Measurements from ENCODE around the gene TRIL. TPM values are rescaled to one million over a fixed set of nuclear protein-coding genes. Genes with fewer than 3 reads are reported as not detected.

Gene TRIL
- total and polyA plus RNA-seq, 2 donors (not counting 3 experiments of a cell fraction or from before 2014, with no cell fraction given) = 0.52 to 1.8 TPM

GRCh38 chr7:28921822-28922221 lies 36.3 kb downstream of the TRIL start:
- Histone ChIP-seq H3K27ac (ENCODE audit: insufficient read depth, low read depth, low read length) (no peak overlapping the region), H3K4me1 (ENCODE audit: control insufficient read depth, extremely low read depth, insufficient read depth, low read length) (no peaks in the 10 kb centered on the region), H3K36me3 (ENCODE audit: control insufficient read depth in 2 of 2, extremely low read depth in 1 of 2, insufficient read depth in 2 of 2, low read length in 2 of 2) (no peaks in the 10 kb centered on the region), H2AFZ (ENCODE audit: low read depth, low read length) (no peak overlapping the region), H3K27me3 (ENCODE audit: control insufficient read depth in 2 of 2, insufficient read depth in 2 of 2, low read length in 2 of 2) (peaks cover 4 to 6% of the 10 kb centered on the region in 2 experiments), H3K9ac (replicated peaks; ENCODE audit: extremely low read depth, insufficient read depth, low read length) (no peak overlapping the region), H4K20me1 (replicated peaks; ENCODE audit: control insufficient read depth, extremely low read depth, insufficient read depth, low read length) (no peaks in the 10 kb centered on the region), H3K79me2 (ENCODE audit: control insufficient read depth, insufficient read depth, low read length) (no peaks in the 10 kb centered on the region), H3K4me3 (replicated peaks in 1 of 3; ENCODE audit: insufficient read depth in 1 of 3, low read depth in 1 of 3, low read length in 3 of 3) (no peak overlapping the region), H3K4me2 (ENCODE audit: insufficient read depth, low read length) (no peak overlapping the region), H3K9me1 (replicated peaks; ENCODE audit: control insufficient read depth, extremely low read depth, insufficient read depth, low read length) (no peaks in the 10 kb centered on the region), H3K9me3 (replicated peaks; ENCODE audit: control insufficient read depth, insufficient read depth, low read length) (no peaks in the 10 kb centered on the region)
- intact Hi-C loops (cut with micrococcal nuclease) (loop anchor here (1.0 to 5.0 kb wide), 10 partner anchors 34 to 999 kb away; no protein-coding TSS in a partner anchor), dilution Hi-C loops (cut with MboI; ENCODE audit: extremely low pct_ligation_motif_present, low sequenced_read_pairs) (no loop called here)
- TF ChIP-seq CTCF (IDR thresholded peaks at IDR 0.05; ENCODE audit: extremely low read depth in 1 of 2, insufficient read depth in 1 of 2, low read depth in 1 of 2, low read length in 2 of 2) = peak; percentile 74 to 76
- TF ChIP-seq FOS (IDR thresholded peaks at IDR 0.05; ENCODE audit: borderline replicate concordance, insufficient read depth, low read length) = no peak
- FAIRE-seq = peak; percentile 66
- ChIA-PET CTCF (interaction anchor here (0.6 to 13.4 kb wide), 92 partner anchors 9 to 1726 kb away, joined by 3 to 1408 read pairs (median 4); partner anchors contain the start of genes CHN2, CPVL and TRIL), POLR2A (no interaction called here)
- peak; percentile 67 for DNase-seq (ENCODE audit: low read depth, low spot score)
- BruUV-seq (replicated peaks) = no TSS peak

GRCh38 chr7:28920424-28920823 lies 37.7 kb downstream of the TRIL start:
- no peak overlapping the region for H2AFZ ChIP-seq (ENCODE audit: low read depth, low read length)
- CTCF ChIA-PET = interaction anchor here (0.9 to 13.4 kb wide), 12 partner anchors 8 to 488 kb away, joined by 3 to 1408 read pairs (median 14); partner anchors contain the start of gene TRIL
- POLR2A ChIA-PET = no interaction called here
- H3K27ac ChIP-seq (ENCODE audit: insufficient read depth, low read depth, low read length) = no peak overlapping the region
- TF ChIP-seq FOS (IDR thresholded peaks at IDR 0.05; ENCODE audit: borderline replicate concordance, insufficient read depth, low read length) = no peak
- TF ChIP-seq POLR2A (IDR thresholded peaks at IDR 0.05; ENCODE audit: low read depth, low read length) = no peak
- no peak for TF ChIP-seq MAX (IDR thresholded peaks at IDR 0.05; ENCODE audit: insufficient read depth, insufficient read length)
- no peak for TF ChIP-seq JUN (IDR thresholded peaks at IDR 0.05; ENCODE audit: borderline replicate concordance, insufficient read depth, insufficient read length, low read depth)
- no peak for TF ChIP-seq CTCF (IDR thresholded peaks at IDR 0.05; ENCODE audit: extremely low read depth in 1 of 2, insufficient read depth in 1 of 2, low read depth in 1 of 2, low read length in 2 of 2)
- no peak for TF ChIP-seq EZH2 (IDR thresholded peaks at IDR 0.05; ENCODE audit: borderline replicate concordance, low read depth, low read length, severe bottlenecking)
- TF ChIP-seq GATA2 (IDR thresholded peaks at IDR 0.05; ENCODE audit: insufficient read depth, insufficient read length, low read depth, low read length) = no peak
- no peak for TF ChIP-seq MYC (IDR thresholded peaks at IDR 0.05; ENCODE audit: low read depth, low read length)
- no peak for TF ChIP-seq POLR2AphosphoS5 (IDR thresholded peaks at IDR 0.05; ENCODE audit: insufficient read depth, low read depth, low read length)
- H3K9me1 ChIP-seq (replicated peaks; ENCODE audit: control insufficient read depth, extremely low read depth, insufficient read depth, low read length) = no peaks in the 10 kb centered on the region
- FAIRE-seq (no peak), DNase-seq (ENCODE audit: low read depth, low spot score) (no peak)
- no peak overlapping the region for H3K9ac ChIP-seq (replicated peaks; ENCODE audit: extremely low read depth, insufficient read depth, low read length)
- dilution Hi-C loops (cut with MboI; ENCODE audit: extremely low pct_ligation_motif_present, low sequenced_read_pairs) (no loop called here), intact Hi-C loops (cut with micrococcal nuclease) (loop anchor here (5.0 kb wide), 1 partner anchor 623 kb away; no protein-coding TSS in a partner anchor)
- no peaks in the 10 kb centered on the region for H3K9me3 ChIP-seq (replicated peaks; ENCODE audit: control insufficient read depth, insufficient read depth, low read length)
- H3K4me2 ChIP-seq (ENCODE audit: insufficient read depth, low read length) = no peak overlapping the region
- H3K36me3 ChIP-seq (ENCODE audit: control insufficient read depth in 2 of 2, extremely low read depth in 1 of 2, insufficient read depth in 2 of 2, low read length in 2 of 2) = no peaks in the 10 kb centered on the region
- no peaks in the 10 kb centered on the region for H3K79me2 ChIP-seq (ENCODE audit: control insufficient read depth, insufficient read depth, low read length)
- no peaks in the 10 kb centered on the region for H3K4me1 ChIP-seq (ENCODE audit: control insufficient read depth, extremely low read depth, insufficient read depth, low read length)
- H4K20me1 ChIP-seq (replicated peaks; ENCODE audit: control insufficient read depth, extremely low read depth, insufficient read depth, low read length) = no peaks in the 10 kb centered on the region
- no peak overlapping the region for H3K4me3 ChIP-seq (replicated peaks in 1 of 3; ENCODE audit: insufficient read depth in 1 of 3, low read depth in 1 of 3, low read length in 3 of 3)
- H3K27me3 ChIP-seq (ENCODE audit: control insufficient read depth in 2 of 2, insufficient read depth in 2 of 2, low read length in 2 of 2) = no peaks in the 10 kb centered on the region
- no TSS peak for BruUV-seq (replicated peaks)

Measured in endothelial cell of umbilical vein (primary cell).